TTC549 (cell line): ENCODE measurements around the gene ZNF79.

Experiments used
- FAIRE-seq: peaks from 2 replicates; lab custom pipeline; 2012; peaks lifted over from hg19 to GRCh38; lab: Jason Lieb, UNC

Gene ZNF79

GRCh38 chr9:127398715-127399400 is 25.3 kb upstream of the ZNF79 start:
- no peak for FAIRE-seq

DNA sequence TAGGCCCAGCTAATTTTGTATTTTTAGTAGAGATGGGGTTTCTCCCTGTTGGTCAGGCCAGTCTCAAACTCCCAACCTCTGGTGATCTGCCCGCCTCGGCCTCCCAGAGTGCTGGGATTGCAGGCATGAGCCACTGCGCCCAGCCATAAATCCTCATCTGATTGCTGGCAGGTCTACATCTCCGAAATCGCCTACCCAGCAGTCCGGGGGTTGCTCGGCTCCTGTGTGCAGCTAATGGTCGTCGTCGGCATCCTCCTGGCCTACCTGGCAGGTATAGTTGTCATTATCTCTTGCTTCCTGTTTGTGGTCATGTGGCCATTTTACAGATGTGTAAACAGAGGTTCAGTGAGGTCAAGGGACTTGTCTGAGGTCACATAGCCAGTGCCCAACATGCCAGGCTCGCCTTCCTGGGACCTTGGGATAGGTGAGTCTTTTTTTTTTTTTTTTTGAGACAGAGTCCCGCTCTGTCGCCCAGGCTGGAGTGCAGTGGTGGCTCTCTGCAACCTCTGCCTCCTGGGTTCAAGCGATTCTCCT is 24.4 kb upstream of the ZNF79 start:
- no peak for FAIRE-seq

DNA sequence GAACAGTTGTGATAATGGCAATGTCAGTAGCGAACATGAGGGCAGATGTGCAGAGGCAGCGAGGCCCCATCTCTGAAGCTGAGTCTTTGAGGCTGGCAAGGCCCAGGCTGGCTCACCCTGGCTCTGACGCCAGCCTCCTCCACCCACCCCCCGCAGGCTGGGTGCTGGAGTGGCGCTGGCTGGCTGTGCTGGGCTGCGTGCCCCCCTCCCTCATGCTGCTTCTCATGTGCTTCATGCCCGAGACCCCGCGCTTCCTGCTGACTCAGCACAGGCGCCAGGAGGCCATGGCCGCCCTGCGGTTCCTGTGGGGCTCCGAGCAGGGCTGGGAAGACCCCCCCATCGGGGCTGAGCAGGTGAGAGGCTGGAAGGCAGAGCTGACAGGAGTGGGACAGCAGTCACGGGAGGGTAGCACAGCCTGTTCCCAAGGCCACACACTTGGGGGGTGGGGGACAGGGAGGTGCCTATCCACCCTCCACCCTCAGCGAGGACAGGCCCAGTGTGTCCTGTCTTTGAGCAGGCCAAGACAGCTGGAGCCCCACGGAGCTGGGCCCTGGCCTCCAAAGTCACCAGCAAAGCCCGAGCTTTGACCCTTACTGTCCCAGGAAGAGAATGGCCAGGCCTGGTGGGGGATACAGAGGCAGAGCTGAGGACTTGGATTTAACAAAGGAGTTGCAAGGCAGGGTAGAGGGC is 21.6 kb upstream of the ZNF79 start:
- FAIRE-seq: no peak

GRCh38 chr9:127403507-127404192 is 20.5 kb upstream of the ZNF79 start:
- FAIRE-seq: no peak

- FAIRE-seq: no peak
Measured at GRCh38 chr9:127404631-127405030, 19.6 kb upstream of the ZNF79 start.

DNA sequence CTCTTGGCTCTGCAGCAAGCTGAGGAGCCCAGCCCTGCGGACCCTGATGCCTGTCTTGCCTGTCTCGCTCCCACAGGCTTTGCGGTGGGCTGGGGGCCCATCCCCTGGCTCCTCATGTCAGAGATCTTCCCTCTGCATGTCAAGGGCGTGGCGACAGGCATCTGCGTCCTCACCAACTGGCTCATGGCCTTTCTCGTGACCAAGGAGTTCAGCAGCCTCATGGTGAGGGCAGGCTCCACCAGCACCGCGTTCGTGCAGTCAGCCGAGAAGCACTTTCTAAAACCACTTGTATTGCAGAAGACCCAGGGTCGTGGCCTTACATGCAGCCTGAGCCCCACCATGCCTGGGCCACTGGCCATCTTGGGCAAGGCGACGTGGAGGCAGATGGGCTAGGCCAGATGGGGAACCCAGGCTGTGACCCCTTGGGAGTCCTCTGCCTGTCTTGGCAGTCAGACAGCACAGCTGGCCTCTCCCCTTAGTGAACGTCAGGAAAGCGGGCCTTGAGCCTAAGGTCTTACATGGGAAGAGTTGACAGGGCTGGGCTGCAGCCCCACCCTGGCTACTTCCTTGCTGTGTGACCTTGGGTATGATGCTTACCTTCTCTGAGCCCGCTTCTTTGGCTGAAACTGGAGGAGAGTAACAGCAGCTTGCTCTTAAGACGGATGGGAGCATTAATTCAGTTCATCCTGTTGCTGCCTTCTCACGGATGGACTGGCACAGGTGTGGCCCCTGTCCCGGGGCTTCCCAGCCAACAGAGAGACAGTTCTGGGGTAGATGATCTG is 18.6 kb upstream of the ZNF79 start:
- FAIRE-seq: no peak

DNA sequence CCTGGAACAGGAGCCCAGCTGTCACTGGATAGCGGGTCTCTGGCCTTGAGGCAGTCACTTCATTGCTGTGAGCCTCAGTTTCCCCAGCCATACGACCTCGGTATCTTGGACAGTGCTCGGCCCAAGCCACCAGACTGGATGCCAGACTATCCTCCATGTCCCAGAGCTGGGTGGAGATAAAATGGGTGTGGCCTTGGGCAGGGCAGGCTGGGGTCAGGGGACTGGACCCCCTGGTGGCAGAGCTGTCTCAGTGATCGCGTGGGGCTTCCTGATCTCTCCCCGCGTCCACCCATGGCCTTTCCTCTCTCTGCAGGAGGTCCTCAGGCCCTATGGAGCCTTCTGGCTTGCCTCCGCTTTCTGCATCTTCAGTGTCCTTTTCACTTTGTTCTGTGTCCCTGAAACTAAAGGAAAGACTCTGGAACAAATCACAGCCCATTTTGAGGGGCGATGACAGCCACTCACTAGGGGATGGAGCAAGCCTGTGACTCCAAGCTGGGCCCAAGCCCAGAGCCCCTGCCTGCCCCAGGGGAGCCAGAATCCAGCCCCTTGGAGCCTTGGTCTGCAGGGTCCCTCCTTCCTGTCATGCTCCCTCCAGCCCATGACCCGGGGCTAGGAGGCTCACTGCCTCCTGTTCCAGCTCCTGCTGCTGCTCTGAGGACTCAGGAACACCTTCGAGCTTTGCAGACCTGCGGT is 17.2 kb upstream of the ZNF79 start:
- no peak for FAIRE-seq

DNA sequence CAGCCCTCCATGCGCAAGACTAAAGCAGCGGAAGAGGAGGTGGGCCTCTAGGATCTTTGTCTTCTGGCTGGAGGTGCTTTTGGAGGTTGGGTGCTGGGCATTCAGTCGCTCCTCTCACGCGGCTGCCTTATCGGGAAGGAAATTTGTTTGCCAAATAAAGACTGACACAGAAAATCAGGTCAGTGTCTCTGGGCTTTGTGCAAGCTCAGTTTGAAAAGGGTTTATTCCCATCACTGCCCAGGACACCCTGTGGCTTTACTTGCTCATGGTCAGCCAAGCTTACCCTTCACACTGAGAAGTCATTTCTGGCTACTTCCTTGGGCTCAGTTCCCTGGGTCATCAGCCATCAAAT is 16.7 kb upstream of the ZNF79 start:
- no peak for FAIRE-seq

DNA sequence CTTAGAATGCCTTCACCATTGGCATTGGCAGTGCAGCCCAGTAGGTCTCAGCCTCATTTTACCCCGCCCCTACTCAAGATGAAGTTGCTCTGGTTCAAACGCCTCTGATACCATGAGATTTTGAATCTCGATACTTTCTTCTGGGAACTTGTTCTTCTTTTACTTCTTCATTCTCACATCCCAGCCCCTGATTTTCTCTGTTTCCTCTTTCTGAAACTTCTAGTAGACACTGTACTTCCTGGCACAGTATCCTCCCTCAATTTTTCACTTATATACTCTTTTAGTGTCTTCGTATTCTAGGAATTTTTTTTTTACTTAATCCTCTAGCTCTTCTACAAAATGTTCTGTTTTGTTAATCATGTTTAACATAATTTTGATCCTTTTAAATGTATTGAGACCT is 13.1 kb upstream of the ZNF79 start:
- no peak for FAIRE-seq

GRCh38 chr9:127415141-127415540 is 9.0 kb upstream of the ZNF79 start:
- no peak for FAIRE-seq

- no peak for FAIRE-seq
Measured at GRCh38 chr9:127415657-127416056, 8.5 kb upstream of the ZNF79 start.

DNA sequence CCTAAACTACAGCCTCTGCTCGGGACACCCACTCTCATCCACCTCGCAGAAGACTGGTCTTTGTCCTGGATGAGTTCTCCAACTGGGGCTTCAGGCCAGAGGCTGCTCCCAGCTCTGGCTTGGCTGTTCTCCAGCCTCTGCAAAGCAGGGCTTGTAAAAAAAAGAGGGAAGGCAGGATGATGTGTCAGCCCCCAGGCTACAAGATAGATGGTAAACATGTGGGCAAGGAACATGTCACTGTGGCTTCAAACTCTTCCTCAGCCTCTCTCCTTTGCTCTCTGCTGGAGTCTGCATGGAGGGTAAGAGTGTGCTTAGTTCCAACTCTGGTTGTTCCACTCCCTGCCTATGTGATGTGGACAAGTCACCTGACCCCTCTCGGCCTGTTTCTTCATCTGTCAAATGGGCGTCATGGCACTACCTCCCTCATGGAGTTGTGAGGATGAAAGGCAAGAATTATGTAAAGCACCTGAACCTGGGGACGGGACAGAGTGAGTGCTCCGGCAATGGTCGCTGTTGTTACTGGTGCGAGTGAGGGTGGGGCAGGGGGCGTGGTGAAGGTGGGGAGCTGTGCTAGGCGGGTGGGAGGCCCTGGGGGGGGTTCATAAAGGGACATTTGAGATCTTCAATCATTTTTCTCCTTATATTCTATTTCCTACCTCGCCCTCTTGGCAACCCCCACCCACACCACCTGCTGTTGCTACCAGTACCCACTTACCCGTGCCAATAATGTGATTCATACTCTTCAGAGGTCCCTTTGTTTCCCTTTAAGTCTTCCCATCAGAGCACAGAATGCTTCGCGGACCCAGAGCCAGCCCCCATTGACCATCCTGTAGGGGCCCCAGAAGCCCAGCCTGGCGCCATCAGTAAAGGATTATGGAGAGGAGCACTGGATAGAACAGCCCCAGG is 6.8 kb upstream of the ZNF79 start:
- FAIRE-seq: no peak

DNA sequence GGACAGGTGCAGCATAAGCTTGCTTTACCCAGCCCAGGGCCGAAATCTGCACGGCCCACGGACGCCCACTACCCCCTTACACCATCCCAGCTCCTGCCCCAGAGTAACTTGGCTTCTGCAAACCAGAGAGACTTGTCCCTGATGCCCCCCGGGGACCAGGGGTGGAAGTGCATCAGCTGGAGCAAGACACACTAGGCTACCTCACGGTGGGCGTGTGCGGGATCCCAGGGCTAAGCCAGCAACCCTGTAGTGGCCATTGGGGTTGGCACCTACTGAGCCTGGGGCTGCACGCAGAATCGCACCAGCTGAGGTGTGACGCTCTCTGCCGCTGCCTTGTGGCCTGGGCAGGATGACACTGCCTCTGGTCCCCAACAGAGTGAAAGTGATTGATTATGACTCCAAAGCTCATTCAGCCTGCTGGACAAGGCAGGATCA is 6.1 kb upstream of the ZNF79 start:
- FAIRE-seq: no peak

GRCh38 chr9:127419348-127419747 is 4.8 kb upstream of the ZNF79 start:
- no peak for FAIRE-seq

- FAIRE-seq: no peak
Measured at GRCh38 chr9:127421057-127421456, 3.1 kb upstream of the ZNF79 start.

DNA sequence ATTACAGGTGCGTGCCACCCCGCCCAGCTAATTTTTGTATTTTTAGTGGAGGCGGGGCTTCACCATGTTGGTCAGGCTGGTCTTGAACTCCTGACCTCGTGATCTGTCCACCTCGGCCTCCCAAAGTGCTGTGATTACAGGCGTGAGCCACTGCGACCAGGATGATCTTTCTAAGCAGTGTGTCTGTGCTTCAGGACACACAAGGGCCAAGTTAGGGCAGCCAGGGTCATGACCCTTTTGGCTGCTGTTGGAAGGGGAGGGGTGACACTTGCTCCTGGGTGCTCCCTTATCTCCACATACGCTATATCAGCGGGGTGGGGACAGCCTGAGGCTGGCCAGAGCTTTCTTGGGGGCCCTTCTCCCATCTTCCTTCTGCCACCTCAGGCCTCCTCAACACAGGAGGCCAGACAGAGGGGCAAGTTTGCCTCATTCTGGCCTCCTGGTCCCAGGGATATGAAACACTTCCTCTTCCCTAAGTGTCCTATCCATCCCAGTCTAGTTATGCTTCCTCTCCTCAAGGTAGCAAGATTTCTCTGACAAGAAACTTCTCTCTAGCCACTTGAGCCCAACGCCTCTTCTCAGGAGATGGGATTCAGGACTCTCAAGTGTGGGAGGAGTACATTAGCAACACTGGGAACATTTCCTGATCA is 1.9 kb upstream of the ZNF79 start:
- no peak for FAIRE-seq

DNA sequence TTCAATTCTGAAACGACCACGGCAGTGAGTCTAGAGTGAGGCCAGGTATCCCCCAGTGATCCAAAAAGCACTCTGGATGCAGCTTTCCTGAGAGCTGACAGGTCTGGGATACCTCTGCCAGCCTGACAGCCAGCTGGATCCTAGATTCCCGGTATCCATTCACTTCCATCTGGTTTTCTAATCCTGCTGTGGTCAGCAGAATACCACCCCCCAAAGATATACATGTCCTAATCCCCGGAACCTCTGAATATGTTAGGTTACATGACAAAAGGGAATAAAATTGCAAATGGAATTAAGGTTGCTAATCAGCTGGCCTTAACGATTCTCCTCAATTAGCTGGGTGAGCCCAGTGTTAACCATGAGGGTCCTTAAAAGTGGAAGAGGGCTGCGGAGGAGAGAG is 1.4 kb upstream of the ZNF79 start:
- FAIRE-seq: no peak

DNA sequence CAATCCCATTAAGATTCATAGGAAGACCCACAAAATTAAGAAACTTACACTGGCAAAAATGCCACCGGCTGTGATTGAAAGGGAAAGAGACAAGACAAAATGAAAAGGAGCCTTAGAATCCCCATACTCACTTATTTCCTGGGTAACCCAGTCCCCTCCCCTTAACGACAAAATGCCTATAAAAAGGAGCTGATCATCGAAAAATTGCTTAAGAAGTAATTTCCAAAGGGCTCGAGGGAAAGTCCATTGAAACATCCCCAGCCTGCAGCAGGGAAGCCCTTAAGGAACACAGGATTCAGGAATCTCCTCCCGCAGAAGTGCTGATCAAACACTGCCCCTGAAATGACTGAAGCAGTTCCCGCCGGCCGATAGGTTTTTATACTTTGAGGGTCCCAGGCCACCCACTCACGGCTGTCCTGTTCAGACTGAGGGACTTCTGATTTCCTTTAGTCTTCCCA is 677 bp upstream of the ZNF79 start:
- no peak for FAIRE-seq

DNA sequence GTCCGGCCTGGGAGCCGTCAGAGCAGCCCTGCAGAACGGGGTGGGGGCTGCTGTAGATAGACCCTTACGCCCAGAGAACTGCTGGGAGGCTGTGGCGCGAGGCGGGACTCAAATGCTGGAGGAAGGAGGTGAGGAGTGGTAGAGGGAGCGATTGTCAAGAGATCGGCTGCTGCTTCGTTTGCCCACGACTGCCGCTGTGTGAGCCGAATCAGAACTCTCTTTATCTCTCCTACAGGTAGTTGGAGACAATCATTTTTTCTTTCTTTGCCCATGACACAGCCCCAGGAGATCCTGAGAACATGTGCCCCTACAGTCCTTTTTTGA is 456 bp downstream of the ZNF79 start:
- FAIRE-seq: no peak

- FAIRE-seq: no peak
Measured at GRCh38 chr9:127426756-127427155, 2.6 kb downstream of the ZNF79 start.
